T follicular helper cell (primary cell): ENCODE measurements around the gene SARDH.
A peak's percentile ranks its signal among the peaks of the same experiment; 100 is the strongest.
"Not testable (repeated sequence)": the region's sequence is repeated elsewhere in the genome, so short reads cannot be mapped to it uniquely, and the experiment has no call there.

Experiments
- DNase-seq: peaks from one replicate; pipeline ENCODE4 v3.0.0-alpha.2; 2020; ENCODE audit warnings: low read depth

SARDH gene

GRCh38 chr9:133632806-133633680, 105.1 kb downstream of the SARDH start:
- DNase-seq, result no peak

GRCh38 chr9:133631111-133631510, 107.0 kb downstream of the SARDH start:
- DNase-seq, result no peak

- no peak for DNase-seq
Observed at GRCh38 chr9:133629221-133630110, 108.7 kb downstream of the SARDH start.

- DNase-seq, result no peak
Observed at GRCh38 chr9:133628766-133629165, 109.4 kb downstream of the SARDH start.

- no peak for DNase-seq
Observed at GRCh38 chr9:133627341-133627740, 110.8 kb downstream of the SARDH start.

- DNase-seq, result not testable (repeated sequence)
Observed at GRCh38 chr9:133626008-133626407, 112.1 kb downstream of the SARDH start.

GRCh38 chr9:133622555-133622954, 115.6 kb downstream of the SARDH start:
- no peak for DNase-seq

GRCh38 chr9:133621725-133622267, 116.4 kb downstream of the SARDH start:
- no peak for DNase-seq

- peak; percentile 46 for DNase-seq
Observed at GRCh38 chr9:133619791-133620190, 118.4 kb downstream of the SARDH start.

- DNase-seq, result no peak
Observed at GRCh38 chr9:133618726-133619125, 119.4 kb downstream of the SARDH start.

GRCh38 chr9:133616643-133617405, 121.3 kb downstream of the SARDH start:
- no peak for DNase-seq

- no peak for DNase-seq
Observed at GRCh38 chr9:133615606-133616188, 122.5 kb downstream of the SARDH start.

GRCh38 chr9:133615186-133615585, 123.0 kb downstream of the SARDH start:
- no peak for DNase-seq

GRCh38 chr9:133614678-133615077, 123.5 kb downstream of the SARDH start:
- DNase-seq, result no peak

- no peak for DNase-seq
Observed at GRCh38 chr9:133614056-133614455, 124.1 kb downstream of the SARDH start.
